ENCODE results near the gene NDN.

DNA sequence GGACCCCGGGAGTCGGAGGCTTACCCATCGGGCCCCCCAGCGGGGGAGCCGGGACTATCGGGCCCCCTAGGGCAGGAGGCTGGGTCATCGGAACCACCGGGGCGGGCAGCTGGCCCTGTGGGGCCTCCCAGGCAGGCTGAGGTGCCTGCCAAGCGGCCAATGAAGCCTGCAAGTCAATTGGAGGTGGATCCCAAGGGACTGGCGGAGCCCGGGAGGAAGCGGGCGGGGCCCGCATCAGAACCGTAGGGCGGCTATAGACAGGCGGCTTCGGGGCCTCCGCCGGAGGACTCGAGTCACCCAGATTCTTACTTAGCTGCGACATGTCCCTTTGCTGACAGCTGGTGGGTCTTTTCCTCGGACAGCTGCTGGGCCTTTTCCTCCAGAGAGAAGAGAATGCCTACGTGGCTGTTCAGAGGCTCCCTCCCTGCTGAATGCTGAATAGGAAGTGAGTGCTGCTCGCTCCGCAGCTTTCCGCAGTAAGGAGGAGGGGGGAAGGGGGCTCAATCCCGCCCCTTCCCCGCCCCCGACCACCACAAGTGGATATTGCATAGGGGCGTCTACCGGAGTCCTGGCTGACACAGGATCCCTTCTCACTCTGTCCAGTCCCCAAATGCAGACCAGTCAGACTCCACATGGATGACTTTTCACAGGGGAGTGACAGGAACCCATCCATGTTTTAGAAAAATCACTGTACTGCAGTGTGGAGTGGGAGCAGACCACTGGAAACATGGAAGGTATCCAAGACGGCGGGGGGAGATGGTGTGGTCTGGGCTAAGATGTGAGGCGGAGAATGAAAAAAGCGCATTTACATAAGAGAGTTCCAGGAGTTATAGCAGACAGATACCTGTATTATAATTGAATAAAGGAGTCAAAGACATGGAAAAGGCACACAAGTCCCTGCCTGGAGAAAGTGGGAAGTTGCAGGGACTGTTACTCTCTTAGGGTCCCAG, 39.4 kb downstream of the NDN start, which contains the start of gene MAGEL2:
- TF ChIP-seq, protein P1, sequence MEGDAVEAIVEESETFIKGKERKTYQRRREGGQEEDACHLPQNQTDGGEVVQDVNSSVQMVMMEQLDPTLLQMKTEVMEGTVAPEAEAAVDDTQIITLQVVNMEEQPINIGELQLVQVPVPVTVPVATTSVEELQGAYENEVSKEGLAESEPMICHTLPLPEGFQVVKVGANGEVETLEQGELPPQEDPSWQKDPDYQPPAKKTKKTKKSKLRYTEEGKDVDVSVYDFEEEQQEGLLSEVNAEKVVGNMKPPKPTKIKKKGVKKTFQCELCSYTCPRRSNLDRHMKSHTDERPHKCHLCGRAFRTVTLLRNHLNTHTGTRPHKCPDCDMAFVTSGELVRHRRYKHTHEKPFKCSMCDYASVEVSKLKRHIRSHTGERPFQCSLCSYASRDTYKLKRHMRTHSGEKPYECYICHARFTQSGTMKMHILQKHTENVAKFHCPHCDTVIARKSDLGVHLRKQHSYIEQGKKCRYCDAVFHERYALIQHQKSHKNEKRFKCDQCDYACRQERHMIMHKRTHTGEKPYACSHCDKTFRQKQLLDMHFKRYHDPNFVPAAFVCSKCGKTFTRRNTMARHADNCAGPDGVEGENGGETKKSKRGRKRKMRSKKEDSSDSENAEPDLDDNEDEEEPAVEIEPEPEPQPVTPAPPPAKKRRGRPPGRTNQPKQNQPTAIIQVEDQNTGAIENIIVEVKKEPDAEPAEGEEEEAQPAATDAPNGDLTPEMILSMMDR (IDR thresholded peaks at IDR 0.05): no peak
- no peak for TF ChIP-seq POLR2A (IDR thresholded peaks at IDR 0.05)

All from lower leg skin (tissue), 3 donors.